Neural cell (in vitro differentiated cells): ENCODE results near the gene PALD1. TPM values are rescaled to one million over a fixed set of nuclear protein-coding genes. Genes with fewer than 3 reads are reported as not detected.

Experiments used
- H2AFZ ChIP-seq: fragments of 200-600, 300-800 bp; sonication (generic), shearing (Covaris generic); 2 replicates; pipeline ENCODE4 v1.6.0; 2014; ENCODE audit warnings: low read depth, mild to moderate bottlenecking, antibody characterized with exemption, low read length, moderate library complexity
- H3F3A ChIP-seq: fragments of 200-600 bp; shearing (Covaris generic); 2 replicates; pipeline ENCODE4 v1.6.1; 2016; ENCODE audit warnings: mild to moderate bottlenecking, moderate library complexity, mixed read lengths, antibody characterized with exemption, low read length; ENCODE audit not compliant: insufficient read depth, poor library complexity, severe bottlenecking
- H3K27ac ChIP-seq: fragments of 200-600, 300-800 bp; sonication (generic), shearing (Covaris generic); 2 replicates; pipeline ENCODE4 v1.5.1; 2014; ENCODE audit warnings: mild to moderate bottlenecking, low read length, moderate library complexity
- H3K27me3 ChIP-seq: fragments of 300-800, 200-600 bp; sonication (generic), shearing (Covaris generic); 2 replicates; pipeline ENCODE4 v1.6.0; 2014; ENCODE audit warnings: mild to moderate bottlenecking, low read depth, low read length, moderate library complexity; ENCODE audit not compliant: insufficient read depth
- H3K36me3 ChIP-seq: fragments of 300-800, 200-600 bp; sonication (generic), shearing (Covaris generic); 2 replicates; pipeline ENCODE4 v1.5.1; 2014; ENCODE audit warnings: mild to moderate bottlenecking, antibody characterized with exemption, low read length, moderate library complexity; ENCODE audit not compliant: insufficient read depth
- H3K4me2 ChIP-seq: fragments of 300-800, 200-600 bp; sonication (generic), shearing (Covaris generic); 2 replicates; pipeline ENCODE4 v1.6.0; 2014; ENCODE audit warnings: mild to moderate bottlenecking, low read length
- H3K4me3 ChIP-seq: fragments of 300-800, 200-600 bp; sonication (generic), shearing (Covaris generic); 2 replicates; pipeline ENCODE4 v1.5.1; 2014; ENCODE audit warnings: mild to moderate bottlenecking, low read length, moderate library complexity
- H3K79me2 ChIP-seq: fragments of 200-600 bp; shearing (Covaris generic); replicated peaks from 2 replicates; pipeline ENCODE4 v1.6.0; 2014; ENCODE audit warnings: mild to moderate bottlenecking, low read length, moderate library complexity; ENCODE audit not compliant: insufficient read depth
- H3K9ac ChIP-seq: fragments of 300-800, 200-600 bp; sonication (generic), shearing (Covaris generic); 2 replicates; pipeline ENCODE4 v1.6.1; 2016; ENCODE audit warnings: mild to moderate bottlenecking, low read length, mixed read lengths
- H3K9me2 ChIP-seq: fragments of 200-600 bp; shearing (Covaris generic); 2 replicates; pipeline ENCODE4 v1.6.1; 2016; ENCODE audit warnings: mild to moderate bottlenecking, low read length, mixed read lengths; ENCODE audit not compliant: insufficient read depth
- H3K9me3 ChIP-seq: fragments of 200-600, 300-800 bp; sonication (generic), shearing (Covaris generic); 2 replicates; pipeline ENCODE4 v1.6.1; 2016; ENCODE audit warnings: mild to moderate bottlenecking, mixed run types, low read length, moderate library complexity, mixed read lengths
- H4K20me1 ChIP-seq: fragments of 200-600 bp; shearing (Covaris generic); 2 replicates; pipeline ENCODE4 v1.6.1; 2016; ENCODE audit warnings: mild to moderate bottlenecking, mixed run types; ENCODE audit not compliant: insufficient read depth
- CTCF ChIP-seq: fragments of 450-650 bp; IDR thresholded peaks from 2 replicates; pipeline ENCODE4 v1.5.1; 2014; ENCODE audit warnings: antibody characterized with exemption, mild to moderate bottlenecking, moderate library complexity; ENCODE audit not compliant: poor library complexity, severe bottlenecking
- EP300 ChIP-seq: fragments of 450-650 bp; conservative IDR thresholded peaks from 2 replicates; pipeline ENCODE4 v1.6.1; 2014; ENCODE audit warnings: antibody characterized with exemption, mild to moderate bottlenecking, moderate library complexity; ENCODE audit not compliant: poor library complexity, severe bottlenecking
- EZH2 ChIP-seq: fragments of 200-600, 300-800 bp; shearing (Covaris generic), sonication (generic); IDR thresholded peaks from 2 replicates; pipeline ENCODE4 v1.6.1; 2014; ENCODE audit warnings: antibody characterized with exemption, low read length, borderline replicate concordance, mild to moderate bottlenecking; ENCODE audit not compliant: insufficient read depth, poor library complexity, severe bottlenecking
- MXI1 ChIP-seq: fragments of 450-650 bp; conservative IDR thresholded peaks from 2 replicates; pipeline ENCODE4 v1.6.1; 2014; ENCODE audit warnings: antibody characterized with exemption, mild to moderate bottlenecking; ENCODE audit not compliant: poor library complexity, severe bottlenecking
- POLR2AphosphoS5 ChIP-seq: IDR thresholded peaks from 2 replicates; pipeline ENCODE4 v1.6.1; 2012
- RAD21 ChIP-seq: fragments of 450-650 bp; conservative IDR thresholded peaks from 2 replicates; pipeline ENCODE4 v1.6.1; 2014; ENCODE audit warnings: antibody characterized with exemption, mild to moderate bottlenecking, moderate library complexity
- REST ChIP-seq: IDR thresholded peaks from 2 replicates; pipeline ENCODE4 v1.6.1; 2012; ENCODE audit warnings: borderline replicate concordance
- SMC3 ChIP-seq: fragments of 450-650 bp; conservative IDR thresholded peaks from 2 replicates; pipeline ENCODE4 v1.6.1; 2014; ENCODE audit warnings: antibody characterized with exemption, mild to moderate bottlenecking, moderate library complexity; ENCODE audit not compliant: poor library complexity
- TAF1 ChIP-seq: IDR thresholded peaks from 2 replicates; pipeline ENCODE4 v1.6.1; 2012; ENCODE audit warnings: low read depth
- polyA plus RNA-seq: library from polyadenylated mRNA; depleted of rRNA; stranded (reverse); fragments of >200 nt; gene quantifications from 2 replicates; pipeline ENCODE4 v1.2.3, GENCODE V29; 2014

The PALD1 gene
- polyA plus RNA-seq, 1 donor from 2014 or later = 1.1 TPM

GRCh38 chr10:70571636-70572439, 93.3 kb downstream of the PALD1 start:
- H3K9me2 ChIP-seq = no peaks in the 10 kb centered on the region
- H3K4me2 ChIP-seq = no peak overlapping the region
- no peak overlapping the region for H3K9ac ChIP-seq
- no peaks in the 10 kb centered on the region for H3K27me3 ChIP-seq
- H3K9me3 ChIP-seq = no peaks in the 10 kb centered on the region
- H4K20me1 ChIP-seq = no peaks in the 10 kb centered on the region
- H2AFZ ChIP-seq = no peak overlapping the region
- H3K27ac ChIP-seq = no peak overlapping the region
- H3K79me2 ChIP-seq = no peaks in the 10 kb centered on the region
- no peaks in the 10 kb centered on the region for H3K36me3 ChIP-seq
- H3K4me3 ChIP-seq = no peak overlapping the region
- no peaks in the 10 kb centered on the region for H3F3A ChIP-seq
- TF ChIP-seq EP300 = no peak
- TF ChIP-seq RAD21 = no peak
- TF ChIP-seq SMC3 = no peak
- TF ChIP-seq MXI1 = no peak
- TF ChIP-seq EZH2 = no peak
- TF ChIP-seq CTCF = no peak
- no peak for TF ChIP-seq TAF1
- no peak for TF ChIP-seq REST
- TF ChIP-seq POLR2AphosphoS5 = no peak

GRCh38 chr10:70573599-70574506, 95.3 kb downstream of the PALD1 start:
- Histone ChIP-seq H3K27me3 (no peaks in the 10 kb centered on the region), H3K4me2 (no peak overlapping the region), H3K36me3 (no peaks in the 10 kb centered on the region), H2AFZ (no peak overlapping the region), H3K27ac (no peak overlapping the region), H4K20me1 (no peaks in the 10 kb centered on the region), H3K9me3 (no peaks in the 10 kb centered on the region), H3K79me2 (no peaks in the 10 kb centered on the region), H3K9ac (no peak overlapping the region), H3F3A (no peaks in the 10 kb centered on the region), H3K9me2 (no peaks in the 10 kb centered on the region), H3K4me3 (no peak overlapping the region)
- TF ChIP-seq REST = no peak
- no peak for TF ChIP-seq SMC3
- TF ChIP-seq CTCF = no peak
- TF ChIP-seq MXI1 = no peak
- TF ChIP-seq EP300 = no peak
- TF ChIP-seq EZH2 = no peak
- no peak for TF ChIP-seq POLR2AphosphoS5
- no peak for TF ChIP-seq TAF1
- TF ChIP-seq RAD21 = no peak
